ENCODE results near the gene CDH13.

CDH13 gene

GRCh38 chr16:83272843-83273242, 646.1 kb downstream of the CDH13 start (continued):
- TF ChIP-seq CSRNP3 (CRISPR knock-in tag; IDR thresholded peaks at IDR 0.05) (no peak), ZNF565 (CRISPR knock-in tag; conservative IDR thresholded peaks at IDR 0.05; ENCODE audit: low read depth) (no peak), ZFP30 (CRISPR knock-in tag; IDR thresholded peaks at IDR 0.05) (no peak)

GRCh38 chr16:83273504-83274173, 646.9 kb downstream of the CDH13 start:
- no peak for ATAC-seq
- TF ChIP-seq ISL1 (CRISPR knock-in tag; IDR thresholded peaks at IDR 0.05) = no peak
- no peak for TF ChIP-seq PATZ1 (CRISPR knock-in tag; IDR thresholded peaks at IDR 0.05; ENCODE audit: borderline replicate concordance)

GRCh38 chr16:83279251-83279650, 652.5 kb downstream of the CDH13 start:
- TF ChIP-seq BACH2 (CRISPR knock-in tag; IDR thresholded peaks at IDR 0.05; ENCODE audit: borderline replicate concordance) (no peak), CSDC2 (CRISPR knock-in tag; IDR thresholded peaks at IDR 0.05) (no peak), ESRRG (CRISPR knock-in tag; IDR thresholded peaks at IDR 0.05) (no peak), ZNF565 (CRISPR knock-in tag; conservative IDR thresholded peaks at IDR 0.05; ENCODE audit: low read depth) (no peak), CSRNP3 (CRISPR knock-in tag; IDR thresholded peaks at IDR 0.05) (no peak), PPARA (CRISPR knock-in tag; IDR thresholded peaks at IDR 0.05; ENCODE audit: borderline replicate concordance) (no peak), OSR1 (CRISPR knock-in tag; IDR thresholded peaks at IDR 0.05) (no peak), PATZ1 (CRISPR knock-in tag; IDR thresholded peaks at IDR 0.05; ENCODE audit: borderline replicate concordance) (no peak), TOX (CRISPR knock-in tag; IDR thresholded peaks at IDR 0.05; ENCODE audit: borderline replicate concordance) (no peak), SNAI2 (CRISPR knock-in tag; IDR thresholded peaks at IDR 0.05) (no peak)
- no peak for ATAC-seq

GRCh38 chr16:83285921-83286320, 659.2 kb downstream of the CDH13 start:
- no peak for TF ChIP-seq ZNF565 (CRISPR knock-in tag; conservative IDR thresholded peaks at IDR 0.05; ENCODE audit: low read depth)
- no peak for TF ChIP-seq TSHZ2 (CRISPR knock-in tag; IDR thresholded peaks at IDR 0.05)
- TF ChIP-seq ZFP30 (CRISPR knock-in tag; IDR thresholded peaks at IDR 0.05) = no peak
- no peak for TF ChIP-seq ISL1 (CRISPR knock-in tag; IDR thresholded peaks at IDR 0.05)
- ATAC-seq = no peak

- ATAC-seq = no peak
- TF ChIP-seq TOX (CRISPR knock-in tag; IDR thresholded peaks at IDR 0.05; ENCODE audit: borderline replicate concordance) (no peak), RARB (CRISPR knock-in tag; IDR thresholded peaks at IDR 0.05) (no peak), ZFP3 (CRISPR knock-in tag; IDR thresholded peaks at IDR 0.05) (no peak), CSDC2 (CRISPR knock-in tag; IDR thresholded peaks at IDR 0.05) (no peak), ARNTL (CRISPR knock-in tag; IDR thresholded peaks at IDR 0.05; ENCODE audit: borderline replicate concordance, low read depth) (no peak), SNAI2 (CRISPR knock-in tag; IDR thresholded peaks at IDR 0.05) (no peak), OSR1 (CRISPR knock-in tag; IDR thresholded peaks at IDR 0.05) (no peak), BACH2 (CRISPR knock-in tag; IDR thresholded peaks at IDR 0.05; ENCODE audit: borderline replicate concordance) (no peak), ZFP30 (CRISPR knock-in tag; IDR thresholded peaks at IDR 0.05) (no peak), POU6F1 (CRISPR knock-in tag; IDR thresholded peaks at IDR 0.05; ENCODE audit: borderline replicate concordance, low read depth) (no peak), PPARA (CRISPR knock-in tag; IDR thresholded peaks at IDR 0.05; ENCODE audit: borderline replicate concordance) (no peak), TSHZ2 (CRISPR knock-in tag; IDR thresholded peaks at IDR 0.05) (no peak), ZNF565 (CRISPR knock-in tag; conservative IDR thresholded peaks at IDR 0.05; ENCODE audit: low read depth) (no peak)
Measured at GRCh38 chr16:83296505-83296904, 669.7 kb downstream of the CDH13 start.

All from SK-N-SH treated with all-trans-retinoic acid at 6 μM for 48 hours (cell line).